Lower leg skin (tissue), 4 donors: Measurements from ENCODE around the gene NOS1. TPM values are rescaled to one million over a fixed set of nuclear protein-coding genes. Genes with fewer than 3 reads are reported as not detected.
"Not testable (repeated sequence)": the region's sequence is repeated elsewhere in the genome, so short reads cannot be mapped to it uniquely, and the experiment has no call there.

Experiments used
- DNase-seq, 2 donors: peaks; one replicate each; pipeline ENCODE4 v3.0.0-alpha.2; 2019; ENCODE audit warnings: low spot score in 2 of 2
- H3K4me3 ChIP-seq: fragments of 200-600 bp; sonication (generic); 2 replicates; pipeline ENCODE4 v1.5.1; 2017; ENCODE audit warnings: mild to moderate bottlenecking, low read depth; ENCODE audit not compliant: poor library complexity, severe bottlenecking
- POLR2A ChIP-seq, 2 donors: fragments of 450-650 bp; IDR thresholded peaks; one replicate each; pipeline ENCODE4 v1.6.1; 2016 to 2017; ENCODE audit warnings: antibody characterized with exemption in 2 of 2, mild to moderate bottlenecking in 1 of 2, moderate library complexity in 1 of 2
- WGBS, 2 donors: methylation state at CpG; one replicate each; pipeline ENCODE4 v1.1.5; 2018; 5-methylcytosine and 5-hydroxymethylcytosine counted together
- intact Hi-C: fragments of 100-400 bp; cut with DNase I; formaldehyde crosslinking; loops from one replicate; pipeline ENCODE4 v1.15.0; 2023; ENCODE audit warnings: low total_unique reads
- total RNA-seq, 4 donors: library from RNA; depleted of rRNA; stranded (reverse); fragments of >200 nt; gene quantifications; one replicate each; pipeline ENCODE4 v1.1.0, GENCODE V29; 2016
- TF ChIP-seq, protein P1 (sequence below), 3 donors: fragments of 450-650 bp; IDR thresholded peaks; one replicate each; pipeline ENCODE4 v1.5.1; 2016; ENCODE audit warnings: antibody characterized with exemption in 3 of 3, mild to moderate bottlenecking in 3 of 3, moderate library complexity in 2 of 3

NOS1 gene
- total RNA-seq, 4 donors from 2014 or later = 5.4 to 10.2 (median 7.2) TPM

DNA sequence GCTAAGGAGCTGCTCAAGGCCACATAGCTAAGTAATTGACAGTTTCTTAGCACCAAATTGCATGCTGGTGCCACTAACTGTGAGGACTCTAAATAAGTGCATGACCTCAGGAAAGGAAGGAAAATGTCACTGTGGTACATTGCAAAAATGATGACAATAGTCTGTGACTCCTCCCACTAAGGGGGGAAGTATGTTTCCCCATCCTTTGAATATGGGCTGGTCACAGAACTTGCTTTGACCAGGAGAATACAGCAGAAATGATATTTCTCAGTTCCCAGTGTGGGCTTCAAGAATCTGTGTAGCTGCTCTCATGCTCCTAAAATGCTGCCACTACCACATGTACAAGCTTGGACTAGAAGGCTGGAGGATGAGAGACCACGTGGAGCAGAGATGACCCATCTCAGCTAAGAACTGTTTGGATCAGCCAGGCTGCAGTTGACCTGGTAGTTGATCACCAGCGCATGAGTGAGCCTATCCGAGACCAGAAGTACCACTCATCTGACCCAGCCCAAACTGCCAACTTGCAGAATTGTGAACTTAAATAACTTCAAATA is 42.2 kb upstream of the NOS1 start:
- TF ChIP-seq, protein P1, sequence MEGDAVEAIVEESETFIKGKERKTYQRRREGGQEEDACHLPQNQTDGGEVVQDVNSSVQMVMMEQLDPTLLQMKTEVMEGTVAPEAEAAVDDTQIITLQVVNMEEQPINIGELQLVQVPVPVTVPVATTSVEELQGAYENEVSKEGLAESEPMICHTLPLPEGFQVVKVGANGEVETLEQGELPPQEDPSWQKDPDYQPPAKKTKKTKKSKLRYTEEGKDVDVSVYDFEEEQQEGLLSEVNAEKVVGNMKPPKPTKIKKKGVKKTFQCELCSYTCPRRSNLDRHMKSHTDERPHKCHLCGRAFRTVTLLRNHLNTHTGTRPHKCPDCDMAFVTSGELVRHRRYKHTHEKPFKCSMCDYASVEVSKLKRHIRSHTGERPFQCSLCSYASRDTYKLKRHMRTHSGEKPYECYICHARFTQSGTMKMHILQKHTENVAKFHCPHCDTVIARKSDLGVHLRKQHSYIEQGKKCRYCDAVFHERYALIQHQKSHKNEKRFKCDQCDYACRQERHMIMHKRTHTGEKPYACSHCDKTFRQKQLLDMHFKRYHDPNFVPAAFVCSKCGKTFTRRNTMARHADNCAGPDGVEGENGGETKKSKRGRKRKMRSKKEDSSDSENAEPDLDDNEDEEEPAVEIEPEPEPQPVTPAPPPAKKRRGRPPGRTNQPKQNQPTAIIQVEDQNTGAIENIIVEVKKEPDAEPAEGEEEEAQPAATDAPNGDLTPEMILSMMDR (IDR thresholded peaks at IDR 0.05) = no peak
- no peak for TF ChIP-seq POLR2A (IDR thresholded peaks at IDR 0.05)
- DNase-seq = no peak
- intact Hi-C loops = no loop called here
- WGBS, 2 donors = 87 to 94% methylated on average over 3 of the region's 3 CpGs
- H3K4me3 ChIP-seq = no peak overlapping the region

DNA sequence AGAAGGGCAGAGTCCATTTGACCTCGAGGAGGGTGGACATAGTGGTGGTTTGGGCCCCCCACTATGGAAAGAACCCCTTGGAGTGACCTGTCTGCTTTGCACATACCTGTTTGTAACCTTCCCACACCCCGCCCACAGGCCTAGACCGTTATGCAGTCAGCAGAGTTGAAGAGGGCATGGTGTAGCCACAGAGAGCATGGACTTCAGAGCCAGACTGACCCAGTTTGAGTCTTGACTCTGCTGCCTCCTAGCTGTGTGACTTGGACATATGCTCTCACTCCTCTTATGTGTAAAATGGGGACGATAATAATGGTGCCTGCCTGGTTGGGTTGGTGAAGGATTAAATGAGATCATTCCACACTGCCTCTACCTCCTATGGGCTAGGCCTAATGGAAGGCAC is 40.9 kb upstream of the NOS1 start:
- TF ChIP-seq POLR2A (IDR thresholded peaks at IDR 0.05) = no peak
- TF ChIP-seq, protein P1 (IDR thresholded peaks at IDR 0.05) = no peak
- intact Hi-C loops = no loop called here
- H3K4me3 ChIP-seq = no peak overlapping the region
- 61 to 66% methylated on average over 4 of the region's 4 CpGs for WGBS, 2 donors
- DNase-seq = no peak

DNA sequence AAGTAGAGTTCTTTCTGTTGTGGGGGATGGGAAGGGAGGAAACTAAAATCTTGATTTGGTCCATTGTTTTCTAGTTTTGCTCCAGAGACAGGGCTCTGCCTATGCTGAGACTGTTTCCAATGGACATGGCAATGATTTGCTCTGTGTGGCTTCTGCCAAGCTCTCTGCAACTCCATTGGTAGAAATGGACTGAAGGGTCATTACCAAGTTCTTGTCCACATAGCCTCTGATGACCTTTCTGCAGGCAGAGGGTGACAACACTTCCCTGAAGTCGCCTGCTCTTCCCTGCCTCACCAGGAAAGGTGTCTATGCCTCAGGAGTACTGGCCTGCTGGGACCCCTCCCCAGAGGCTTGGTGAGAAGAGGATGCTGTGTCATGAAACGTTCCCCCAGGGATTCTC is 39.5 kb upstream of the NOS1 start:
- DNase-seq = no peak
- TF ChIP-seq, protein P1 (IDR thresholded peaks at IDR 0.05) = no peak
- no peak for TF ChIP-seq POLR2A (IDR thresholded peaks at IDR 0.05)
- intact Hi-C loops = no loop called here
- no peak overlapping the region for H3K4me3 ChIP-seq
- 65 to 66% methylated on average over 2 of the region's 2 CpGs for WGBS, 2 donors

DNA sequence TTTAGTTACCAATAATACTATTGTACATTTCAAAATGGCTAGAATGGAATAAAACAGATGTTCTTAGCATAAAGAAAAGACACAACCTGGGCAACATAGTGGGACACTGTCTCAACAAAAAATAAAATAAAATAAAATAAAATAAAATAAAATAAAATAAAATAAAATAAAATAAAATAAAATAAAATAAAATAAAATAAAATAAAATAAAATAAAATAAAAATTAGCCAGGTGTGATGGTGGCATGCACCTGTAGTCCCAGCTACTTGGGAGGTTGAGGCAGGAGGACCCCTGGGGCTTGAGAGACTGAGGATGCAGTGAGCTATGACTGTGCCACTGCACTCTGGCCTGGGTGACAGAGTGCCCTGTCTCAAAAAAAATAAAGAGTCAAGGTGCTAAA is 37.1 kb upstream of the NOS1 start:
- H3K4me3 ChIP-seq, intact Hi-C loops, DNase-seq: not testable (repeated sequence)

DNA sequence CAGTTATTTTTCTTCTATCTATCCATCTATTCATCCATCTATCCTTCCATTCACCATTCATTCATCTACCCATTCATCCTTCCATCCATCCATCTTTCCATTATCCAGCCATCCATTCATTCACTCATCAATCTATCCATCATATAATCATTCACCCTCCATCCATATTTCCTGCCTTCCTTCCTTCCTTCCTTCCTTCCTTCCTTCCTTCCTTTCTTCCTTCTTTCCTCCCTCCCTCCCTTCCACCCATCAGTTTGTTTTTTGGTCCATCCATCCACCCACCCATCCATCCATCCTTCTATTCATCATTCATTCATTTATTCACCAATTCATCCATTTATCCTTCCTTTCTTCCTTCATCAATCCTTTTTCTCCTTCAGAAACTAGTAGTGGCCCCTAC is 34.3 kb upstream of the NOS1 start:
- intact Hi-C loops = no loop called here
- no peak for DNase-seq
- no peak overlapping the region for H3K4me3 ChIP-seq
- TF ChIP-seq, protein P1 (IDR thresholded peaks at IDR 0.05) = no peak
- TF ChIP-seq POLR2A (IDR thresholded peaks at IDR 0.05) = no peak

DNA sequence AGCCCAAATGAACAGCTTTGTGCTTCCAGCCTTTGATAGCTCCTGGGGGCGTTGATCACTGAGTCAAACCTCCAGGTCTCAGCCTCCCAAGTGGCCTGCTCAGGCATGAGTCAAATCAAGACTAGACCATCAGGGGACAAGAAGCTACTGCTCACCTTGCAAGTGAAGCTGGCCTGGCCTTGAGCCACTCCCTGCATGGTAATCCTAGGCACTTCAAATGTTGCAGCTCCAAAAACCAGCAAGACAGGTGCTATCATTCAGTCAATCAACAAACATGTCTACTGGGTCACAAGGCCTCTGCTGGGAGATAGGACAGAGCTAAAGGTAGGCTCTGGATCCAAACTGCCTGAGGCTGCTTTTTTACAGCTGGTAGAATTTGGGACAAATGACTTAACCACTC is 33.1 kb upstream of the NOS1 start:
- 53 to 71% methylated on average over 1 of the region's 1 CpG for WGBS, 2 donors
- no peak for TF ChIP-seq POLR2A (IDR thresholded peaks at IDR 0.05)
- TF ChIP-seq, protein P1 (IDR thresholded peaks at IDR 0.05) = no peak
- DNase-seq = no peak
- intact Hi-C loops = no loop called here
- H3K4me3 ChIP-seq = no peak overlapping the region
